Measurements from ENCODE around the gene LRP11.
"Not testable (repeated sequence)": the region's sequence is repeated elsewhere in the genome, so short reads cannot be mapped to it uniquely, and the experiment has no call there.

The LRP11 gene

GRCh38 chr6:149867876-149868640, 3.9 kb upstream of the LRP11 start:
- DNase-seq: no peak

DNA sequence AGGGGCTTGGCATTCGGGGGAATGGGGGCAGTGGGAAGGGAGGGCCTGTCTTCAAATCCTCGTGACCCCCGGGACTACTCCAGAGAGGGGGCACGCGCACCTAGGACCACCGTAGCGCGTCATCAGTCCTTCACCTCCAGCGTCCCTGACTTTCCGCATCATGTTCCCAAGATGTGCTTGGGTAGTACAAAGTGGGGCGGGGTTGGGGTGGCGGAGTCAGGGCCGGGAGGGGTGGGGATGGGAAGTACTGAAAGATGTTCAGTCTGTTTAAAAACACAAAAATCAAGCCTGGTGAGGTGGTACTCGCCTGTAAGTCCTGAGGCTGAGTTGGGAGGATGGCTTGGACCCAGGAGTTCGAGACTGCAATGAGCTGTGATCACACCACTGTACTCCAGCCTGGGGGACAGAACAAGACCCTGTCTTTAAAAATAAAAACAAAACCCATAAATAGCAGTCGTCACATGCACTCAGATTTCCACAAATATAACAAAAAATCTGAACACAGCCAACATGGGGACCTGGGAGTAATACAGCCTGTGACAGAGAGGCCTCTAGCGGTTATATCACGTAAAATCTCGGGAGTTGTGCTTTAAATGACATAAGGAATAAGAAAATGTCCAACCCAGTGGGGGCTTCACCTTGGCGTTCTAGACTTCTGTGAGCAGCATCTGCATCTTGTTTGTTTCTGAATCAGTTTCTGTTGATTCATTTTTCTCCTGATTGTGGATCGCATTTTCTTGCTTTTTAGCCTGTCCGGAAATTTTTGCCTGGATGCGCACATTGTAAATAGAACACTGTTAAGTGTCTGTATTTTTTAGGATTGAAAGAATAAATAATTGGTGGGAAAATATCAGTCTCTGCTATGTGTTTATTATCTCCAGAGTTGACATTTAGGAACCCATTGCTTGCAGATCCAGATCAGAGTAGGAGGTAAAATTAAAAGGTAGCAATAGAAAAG, 698 bp upstream of the LRP11 start:
- DNase-seq: no peak

DNA sequence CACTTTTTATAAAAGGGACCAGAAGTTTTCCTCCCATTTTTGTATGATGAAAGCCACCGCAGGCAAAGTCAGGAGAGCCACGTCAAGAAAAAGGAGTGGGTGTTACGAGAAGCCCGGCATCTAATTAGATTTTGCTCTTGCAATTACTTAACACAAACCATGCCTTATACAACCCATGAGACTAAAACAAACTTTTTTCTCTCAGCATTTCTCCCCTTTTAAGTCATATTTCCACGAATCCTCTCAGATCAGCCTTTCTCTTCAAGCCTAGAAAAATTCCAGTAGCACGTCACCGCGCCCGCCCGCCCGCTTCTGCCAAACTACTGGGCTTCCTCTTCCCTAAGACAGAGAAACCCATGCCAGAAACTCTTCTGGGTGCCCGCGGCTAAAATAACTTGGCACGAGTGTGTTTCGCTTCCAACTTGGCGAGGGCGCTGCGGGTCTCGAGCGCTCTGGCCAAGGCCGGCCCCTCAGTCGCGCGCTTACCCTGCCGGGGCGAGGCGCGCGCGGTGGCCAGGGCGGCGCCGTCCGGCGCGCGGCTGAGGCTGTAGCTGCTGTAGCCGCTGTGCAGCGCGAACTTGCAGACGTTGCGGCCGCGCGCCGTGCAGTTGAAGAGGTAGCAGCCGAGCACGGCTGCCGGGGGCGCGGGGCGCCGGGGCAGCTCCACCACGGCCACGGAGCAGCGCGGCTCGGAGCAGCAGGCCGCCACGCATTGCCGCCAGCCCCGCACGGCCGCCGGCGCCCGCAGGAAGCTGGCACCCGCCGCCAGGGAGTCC, 1.0 kb downstream of the LRP11 start:
- peak; percentile 52 for DNase-seq

DNA sequence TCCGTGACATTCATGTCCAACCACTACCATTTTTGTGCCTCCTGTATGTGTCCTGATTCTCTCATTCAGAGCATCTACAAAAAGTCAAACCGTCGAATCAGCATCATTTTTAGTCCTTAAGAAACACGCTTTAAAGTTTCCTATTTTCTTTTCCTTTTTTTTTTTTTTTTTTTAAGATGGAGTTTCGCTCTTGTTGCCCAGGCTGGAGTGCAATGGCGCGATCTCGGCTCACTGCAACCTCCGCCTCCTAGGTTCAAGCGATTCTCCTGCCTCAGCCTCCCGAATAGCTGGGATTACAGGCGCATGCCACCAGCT, 1.8 kb downstream of the LRP11 start:
- DNase-seq: not testable (repeated sequence)

GRCh38 chr6:149861603-149862423, 2.3 kb downstream of the LRP11 start:
- no peak for DNase-seq

GRCh38 chr6:149860834-149861602, 3.1 kb downstream of the LRP11 start:
- DNase-seq: no peak

GRCh38 chr6:149860513-149860833, 3.7 kb downstream of the LRP11 start:
- no peak for DNase-seq

- no peak for DNase-seq
These were observed 4.2 kb downstream of the LRP11 start for GRCh38 chr6:149859938-149860337.

- no peak for DNase-seq
These were observed 4.8 kb downstream of the LRP11 start for GRCh38 chr6:149859368-149859767.

DNA sequence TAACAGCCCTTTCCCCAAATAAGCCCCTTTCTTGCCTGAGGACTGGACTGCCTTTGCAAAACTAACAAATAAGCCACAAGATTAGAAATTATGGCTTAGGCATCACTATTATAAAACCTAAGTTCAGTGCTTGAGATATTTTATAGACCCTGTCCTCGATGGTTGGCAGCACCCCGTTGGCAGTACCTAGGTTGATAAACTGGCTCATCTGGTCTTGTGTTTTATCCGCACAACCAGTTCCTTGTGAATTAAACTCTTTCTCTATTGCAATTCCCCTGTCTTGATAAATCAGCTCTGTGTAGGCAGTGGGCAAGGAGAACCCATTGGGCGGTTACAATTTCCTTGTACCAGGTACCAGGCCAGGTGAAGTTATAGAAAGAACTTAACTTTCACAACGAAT, 6.6 kb downstream of the LRP11 start:
- DNase-seq: no peak

DNA sequence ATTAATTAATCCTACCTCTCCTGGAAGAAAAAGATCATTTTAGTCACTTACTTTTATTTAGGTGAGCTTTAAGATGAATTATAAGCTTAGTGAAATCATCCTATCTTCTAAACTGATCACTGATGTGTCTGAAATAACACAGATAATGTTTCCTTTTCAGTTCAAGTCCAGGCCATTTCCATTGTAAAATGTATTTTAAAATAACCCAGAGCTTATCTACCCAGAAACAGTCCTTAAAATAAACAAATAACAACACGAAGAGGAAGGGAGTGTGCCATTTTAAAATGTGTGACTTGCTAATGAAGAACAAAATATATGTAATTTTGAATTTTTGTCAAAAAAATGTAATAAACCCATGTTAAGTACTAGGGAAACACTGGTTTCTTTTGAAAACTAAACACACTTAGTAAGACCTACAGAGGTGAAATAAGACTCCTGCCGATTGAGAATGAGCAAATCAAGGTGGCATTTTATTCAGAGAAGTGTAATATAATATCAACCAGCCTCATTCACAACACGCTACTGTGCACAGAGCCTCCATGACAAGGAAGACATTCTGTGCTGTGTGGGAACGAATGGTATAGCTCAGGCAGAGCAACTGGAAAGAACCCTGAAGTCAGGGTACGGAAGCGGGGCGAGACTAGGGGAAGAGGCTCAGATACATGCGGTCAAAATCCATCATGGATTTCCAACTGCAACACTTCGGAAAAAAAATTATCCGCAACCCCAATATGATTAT, 7.7 kb downstream of the LRP11 start:
- DNase-seq: no peak

- DNase-seq: no peak
These were observed 8.4 kb downstream of the LRP11 start for GRCh38 chr6:149855741-149856140.

DNA sequence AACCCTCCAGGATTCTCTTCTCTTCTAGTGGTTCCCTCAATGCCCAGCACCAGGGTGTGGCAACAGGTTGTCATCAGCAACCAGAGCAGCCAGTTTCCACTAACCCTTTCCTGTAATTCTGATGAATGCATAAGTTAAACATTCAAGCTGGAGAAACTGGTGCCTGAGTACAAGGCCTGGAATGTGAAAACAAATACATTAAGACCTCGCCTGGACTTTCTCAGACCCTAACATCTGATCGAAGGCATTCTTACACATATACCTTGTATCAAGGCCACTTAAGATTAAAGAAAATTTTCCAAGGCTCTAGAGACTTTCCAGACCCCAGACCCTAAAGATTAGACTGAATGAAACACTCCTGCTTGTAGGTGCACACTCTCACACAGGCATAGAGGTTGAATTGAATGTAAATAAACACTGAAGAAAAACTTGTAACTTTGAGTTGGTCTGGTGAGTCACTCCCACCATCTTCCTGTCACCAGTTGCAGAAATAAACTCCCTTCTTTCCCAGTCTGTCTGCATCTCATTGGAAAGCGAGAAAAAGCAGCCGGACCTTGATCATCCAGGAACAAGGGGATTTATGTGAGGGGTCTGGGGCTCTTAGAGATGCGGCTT, 9.0 kb downstream of the LRP11 start:
- no peak for DNase-seq

- no peak for DNase-seq
These were observed 9.6 kb downstream of the LRP11 start for GRCh38 chr6:149854532-149854931.

GRCh38 chr6:149854017-149854416, 10.1 kb downstream of the LRP11 start:
- DNase-seq: not testable (repeated sequence)

- no peak for DNase-seq
These were observed 11.3 kb downstream of the LRP11 start for GRCh38 chr6:149852881-149853280.

- DNase-seq: no peak
These were observed 12.0 kb downstream of the LRP11 start for GRCh38 chr6:149852180-149852579.

DNA sequence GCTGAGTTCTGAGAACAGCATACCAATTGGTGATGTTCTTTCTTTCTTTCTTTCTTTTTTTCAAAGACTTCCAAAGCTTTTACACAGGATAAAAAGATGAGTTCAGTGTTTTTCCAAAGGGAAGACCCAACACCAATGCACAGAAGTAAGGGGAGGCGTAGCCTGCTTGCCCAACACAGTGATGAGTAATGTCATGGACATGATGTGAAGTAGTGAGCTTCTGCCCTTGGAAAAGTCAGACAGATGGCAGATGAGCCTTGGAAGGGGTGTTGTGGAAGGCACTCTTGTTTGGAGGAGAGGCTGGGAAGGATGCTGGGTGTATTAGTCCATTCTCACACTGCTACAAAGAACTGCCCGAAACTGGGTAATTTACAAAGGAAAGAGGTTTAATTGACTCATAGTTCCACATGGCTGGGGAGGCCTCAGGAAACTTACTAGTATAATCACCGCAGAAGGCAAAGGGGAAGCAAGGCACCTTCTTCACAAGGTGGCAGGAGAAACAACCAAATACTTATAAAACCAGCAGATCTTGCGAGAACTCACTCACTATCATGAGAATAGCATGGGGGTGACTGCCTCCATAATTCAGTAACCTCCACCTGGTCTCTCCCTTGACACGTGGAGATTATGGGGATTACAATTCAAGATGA, 12.6 kb downstream of the LRP11 start:
- DNase-seq: no peak

GRCh38 chr6:149848343-149848742, 15.8 kb downstream of the LRP11 start:
- not testable (repeated sequence) for DNase-seq

GRCh38 chr6:149847939-149848267, 16.3 kb downstream of the LRP11 start:
- no peak for DNase-seq

Data from activated CD4-positive, CD25-positive, alpha-beta regulatory T cell treated with anti-CD3 and anti-CD28 coated beads, Interleukin-2, amount 50 U/mL, for 72 hours (primary cell).